SHP77 treated with DMSO at 0.1 percent for 48 hours (cell line): Measurements from ENCODE around the gene MARK4.
"Not testable (repeated sequence)": the region's sequence is repeated elsewhere in the genome, so short reads cannot be mapped to it uniquely, and the experiment has no call there.

Experiments
- DNase-seq: peaks from one replicate; lab custom pipeline; 2025; lab: John Stamatoyannopoulos, UW

Gene MARK4

DNA sequence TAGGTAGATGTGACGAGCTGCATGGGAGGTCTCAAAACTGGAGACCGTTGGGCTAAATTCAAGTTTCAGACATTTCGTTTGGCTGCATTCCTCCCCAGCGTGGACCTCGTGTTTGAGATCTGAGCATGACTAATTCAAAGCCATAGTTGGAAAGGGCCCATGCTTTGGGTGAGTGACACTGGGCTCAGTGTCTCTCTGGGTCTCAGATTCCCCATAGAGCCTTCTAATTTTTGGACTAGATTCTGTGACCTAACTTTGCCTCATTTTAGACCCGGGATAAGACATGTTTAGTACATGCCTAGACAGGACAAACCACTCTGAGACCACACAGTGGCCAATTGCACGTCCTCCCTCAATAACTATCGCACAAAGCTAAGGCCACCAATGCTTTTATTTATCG is 55.0 kb downstream of the MARK4 start:
- no peak for DNase-seq

DNA sequence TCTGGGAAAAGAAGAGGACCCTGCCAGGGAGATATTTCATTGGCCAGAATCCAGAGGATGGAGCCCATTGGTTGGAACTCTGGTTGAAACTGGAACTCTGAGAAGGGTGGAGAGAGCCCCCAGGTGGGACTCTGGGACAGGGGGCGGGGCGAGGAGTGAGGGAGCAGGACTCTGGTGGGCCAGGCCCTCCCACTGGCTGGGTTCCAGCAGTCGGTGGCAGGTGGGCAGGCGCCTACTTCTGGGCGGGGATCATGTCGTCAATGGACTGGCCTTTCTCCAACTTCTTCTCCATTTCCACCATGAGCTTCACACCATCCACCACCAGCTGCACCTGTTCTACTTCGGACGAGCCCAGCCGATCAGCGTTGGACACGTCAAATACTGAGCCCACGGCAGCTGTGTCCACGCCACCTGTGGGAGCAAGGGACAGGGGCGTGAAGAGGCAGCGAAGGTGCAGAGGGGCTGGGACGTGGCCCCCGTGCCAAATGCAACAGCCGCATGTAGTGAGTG is 55.5 kb downstream of the MARK4 start:
- peak; percentile 54 for DNase-seq

DNA sequence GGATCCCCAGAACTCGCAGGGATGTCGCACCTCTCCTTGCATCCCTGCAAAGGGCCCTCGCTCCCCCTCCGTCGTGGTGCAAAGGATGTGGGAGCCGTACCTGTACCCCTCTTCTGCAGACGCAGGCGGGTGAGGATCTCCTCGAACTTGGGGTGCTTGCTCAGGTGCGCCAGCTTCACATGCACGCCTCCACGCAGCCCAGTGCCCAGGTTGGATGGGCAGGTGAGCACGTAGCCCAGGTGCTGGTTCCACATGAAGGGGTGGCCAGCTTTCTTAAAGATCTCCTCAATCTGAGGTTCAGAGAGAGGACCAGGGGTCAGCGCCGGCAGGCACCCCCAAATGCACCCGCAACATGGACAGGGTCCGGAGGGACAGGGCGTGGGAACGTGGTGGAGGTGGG is 56.3 kb downstream of the MARK4 start:
- DNase-seq = no peak

DNA sequence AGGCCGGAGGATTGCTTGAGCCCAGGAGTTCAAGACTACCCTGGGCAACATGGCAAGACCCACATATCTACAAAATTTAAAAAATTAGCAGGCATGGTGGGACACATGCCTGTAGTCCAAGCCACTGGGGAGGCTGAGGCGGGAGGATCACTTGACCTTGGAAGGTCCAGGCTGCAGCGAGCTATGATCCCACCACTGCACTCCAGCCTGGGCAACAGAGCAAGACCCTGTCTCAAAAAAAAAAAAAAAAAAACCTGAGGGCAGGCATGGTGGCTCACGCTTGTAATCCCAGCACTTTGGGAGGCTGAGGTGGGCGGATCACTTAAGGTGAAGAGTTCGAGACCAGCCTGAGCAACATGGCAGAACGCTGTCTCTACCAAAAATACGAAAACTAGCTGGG is 58.3 kb downstream of the MARK4 start:
- DNase-seq = not testable (repeated sequence)

DNA sequence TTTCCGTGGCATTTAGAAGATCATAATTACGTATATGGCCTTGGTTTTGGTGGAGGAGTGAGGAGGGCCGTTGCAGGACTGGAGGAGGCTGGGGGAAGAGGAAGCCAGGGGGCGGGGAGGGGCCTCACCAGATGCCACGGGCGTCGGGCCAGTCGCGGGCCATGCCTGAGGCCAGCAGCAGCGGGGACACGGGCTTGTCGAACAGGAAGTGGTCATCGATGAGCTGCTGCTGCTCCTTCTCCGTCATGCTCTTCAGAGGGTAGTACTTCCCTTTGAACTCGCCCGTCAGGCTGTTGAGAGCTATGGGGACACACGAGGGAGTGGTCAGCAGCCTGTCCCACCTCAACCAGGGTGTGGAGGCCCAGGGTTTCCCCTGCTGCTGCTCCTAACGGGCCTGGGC is 60.5 kb downstream of the MARK4 start:
- no peak for DNase-seq

DNA sequence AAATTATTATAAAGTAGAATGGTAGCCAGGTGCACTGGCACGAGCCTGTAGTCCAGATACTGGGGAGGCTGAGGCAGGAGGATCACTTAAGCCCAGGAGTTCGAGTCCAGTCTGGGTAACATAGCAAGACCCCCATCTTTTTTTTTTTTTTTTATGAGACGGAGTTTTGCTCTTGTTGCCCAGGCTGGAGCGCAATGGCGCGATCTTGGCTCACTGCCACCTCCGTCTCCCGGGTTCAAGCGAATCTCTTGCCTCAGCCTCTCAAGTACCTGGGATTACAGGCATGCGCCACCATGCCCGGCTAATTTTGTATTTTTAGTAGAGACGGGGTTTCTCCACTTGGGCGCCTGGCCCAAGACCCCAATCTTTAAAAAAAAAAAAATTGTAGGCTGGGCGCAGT is 61.2 kb downstream of the MARK4 start:
- DNase-seq = not testable (repeated sequence)

DNA sequence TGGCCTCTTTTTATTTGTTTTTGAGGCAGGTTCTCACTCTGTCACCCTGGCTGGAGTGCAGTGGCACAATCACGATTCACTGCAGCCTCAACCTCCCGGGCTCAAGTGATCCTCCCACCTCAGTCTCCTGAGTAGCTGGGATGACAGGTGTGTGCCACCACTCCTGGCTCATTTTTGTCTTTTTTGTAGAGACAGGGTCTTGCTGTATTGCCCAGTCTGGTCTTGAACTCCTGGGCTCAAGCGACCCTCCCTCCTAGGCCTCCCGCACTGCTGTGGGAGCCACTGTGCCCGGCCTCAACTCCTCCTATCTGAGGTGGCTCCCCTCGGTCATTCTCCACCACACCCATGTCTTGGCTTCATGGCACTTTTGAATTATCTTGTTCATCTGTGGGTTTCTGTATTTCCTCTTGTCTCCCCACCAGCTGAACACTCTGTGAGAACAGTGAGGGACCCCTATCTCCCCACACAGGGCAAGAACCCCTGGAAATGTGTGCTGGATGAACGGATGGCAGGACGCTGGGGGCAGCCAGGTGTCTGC is 63.7 kb downstream of the MARK4 start:
- DNase-seq = no peak

DNA sequence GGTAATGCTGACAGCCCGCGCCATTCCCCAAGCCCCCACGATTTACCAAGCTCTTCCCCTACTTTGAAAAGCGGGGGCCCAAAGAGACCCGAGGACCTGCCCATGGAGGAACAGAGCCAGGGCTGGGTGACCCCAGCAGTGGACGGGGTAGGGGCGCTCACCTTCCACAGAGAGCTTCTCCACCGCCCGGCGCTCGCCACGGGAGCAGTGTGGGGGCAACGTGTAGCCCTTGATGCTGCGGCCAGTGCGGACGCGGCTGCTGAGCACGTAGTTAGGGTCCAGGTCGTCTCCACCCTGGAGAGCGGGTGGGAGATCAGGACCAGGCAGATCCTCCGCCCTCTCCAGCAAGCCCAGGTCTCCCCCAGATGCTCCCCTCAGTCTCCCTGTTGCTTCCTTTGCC is 64.2 kb downstream of the MARK4 start:
- DNase-seq = no peak

DNA sequence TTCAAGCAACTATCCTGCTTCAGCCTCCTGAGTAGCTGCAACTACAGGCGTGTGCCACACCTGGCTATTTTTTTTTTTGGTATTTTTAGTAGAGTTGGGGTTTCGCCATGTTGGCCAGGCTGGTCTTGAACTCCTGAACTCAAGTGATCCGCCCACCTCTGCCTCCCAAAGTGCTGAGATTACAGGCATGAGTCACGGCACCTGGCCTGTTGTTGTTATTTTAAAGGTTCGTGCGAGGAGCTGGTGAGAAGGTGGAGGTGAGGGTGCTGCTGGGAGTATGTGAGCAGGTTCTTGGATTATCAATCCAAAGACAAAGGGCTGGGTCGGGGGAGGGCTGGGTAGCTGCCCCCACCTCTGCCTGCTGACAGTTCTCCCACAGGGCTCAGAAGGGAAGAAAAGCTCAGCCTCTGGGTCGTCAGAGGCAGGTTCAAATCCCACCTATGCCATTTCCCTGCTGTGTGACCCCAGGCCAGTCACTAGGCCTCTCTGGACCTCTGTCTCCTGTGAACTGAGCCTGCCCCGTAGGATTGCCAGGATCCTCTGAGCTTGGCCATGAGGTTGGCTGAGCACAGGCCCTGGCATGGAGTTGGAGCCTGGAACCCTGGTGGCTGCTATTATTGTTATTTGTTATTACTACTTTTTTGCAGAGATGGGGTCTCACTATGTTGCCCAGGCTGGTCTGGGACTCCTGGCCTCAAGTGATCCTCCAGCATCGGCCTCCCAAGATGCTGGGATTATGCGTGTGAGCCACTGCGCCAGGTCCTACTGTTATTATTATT is 70.1 kb downstream of the MARK4 start:
- DNase-seq = no peak

DNA sequence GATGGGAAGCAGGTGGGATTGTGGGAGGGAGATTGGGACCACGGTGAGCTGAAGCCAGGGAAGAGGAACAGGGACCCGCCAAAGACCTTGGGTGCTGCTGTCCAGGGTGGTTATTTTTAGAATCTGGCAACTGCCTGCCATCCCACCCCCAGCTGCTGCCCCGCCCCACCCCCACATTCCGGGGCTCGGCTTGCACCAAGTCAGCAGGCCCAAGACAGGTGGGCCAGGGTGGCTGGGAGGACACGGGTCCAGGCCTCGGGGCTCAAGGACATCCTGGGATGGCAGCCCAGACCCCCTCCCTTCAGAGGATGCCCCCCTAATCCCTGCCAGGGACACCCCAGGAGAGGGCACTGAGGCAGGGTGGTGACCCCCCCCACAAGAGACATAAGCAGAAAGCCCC is 70.8 kb downstream of the MARK4 start:
- DNase-seq = peak; percentile 16

DNA sequence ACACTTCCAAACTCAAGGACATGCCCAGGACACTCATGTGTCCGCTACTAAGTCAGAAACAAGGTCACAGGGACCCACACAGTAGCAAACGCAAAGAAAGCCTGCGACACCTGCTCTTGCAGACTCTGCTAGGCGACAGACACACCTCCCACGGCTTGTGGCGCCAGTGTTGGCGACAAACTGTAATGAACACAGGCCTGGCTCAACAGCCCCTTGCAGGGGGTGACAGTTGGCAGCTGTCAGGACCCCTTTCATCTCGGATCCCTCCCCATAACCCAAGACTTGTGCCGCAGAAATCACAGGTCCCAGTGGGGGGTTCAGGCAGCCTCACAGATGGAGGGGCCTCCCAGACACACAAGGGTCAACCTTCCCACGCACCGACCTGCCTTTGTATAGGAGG is 71.2 kb downstream of the MARK4 start:
- DNase-seq = peak; percentile 50

DNA sequence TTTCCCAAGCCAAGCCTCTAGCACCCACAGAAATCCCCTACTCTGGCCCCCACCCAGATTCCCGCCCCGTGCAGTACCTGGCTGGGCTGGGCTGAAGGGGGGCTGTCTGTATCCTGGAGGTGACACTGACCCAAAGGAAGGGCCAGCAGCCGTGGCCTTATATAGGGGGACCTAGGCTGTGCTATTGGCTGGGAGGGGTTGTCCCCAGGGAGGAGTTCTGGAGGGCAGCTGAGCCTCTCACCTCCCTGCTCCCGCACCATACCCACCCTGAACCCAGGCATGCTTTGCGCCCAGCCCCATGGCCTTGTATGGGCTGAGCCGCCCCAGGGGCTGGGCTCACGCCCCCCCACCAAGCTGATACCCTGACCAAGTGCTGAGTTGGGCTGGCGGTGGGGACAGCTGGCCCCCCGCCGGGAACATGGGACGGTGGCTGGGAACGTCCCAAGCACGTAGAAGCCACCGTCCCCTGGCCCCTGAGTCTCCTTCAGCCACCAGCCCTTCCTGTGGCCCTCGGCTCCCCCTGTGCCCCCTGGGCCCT is 71.7 kb downstream of the MARK4 start, which contains the start of gene CKM:
Gene CKM, minus strand, starts transcription at position 132 of the 538 bp plus-strand sequence. CDS start 3,162 bp downstream, outside the sequence.
- no peak for DNase-seq

DNA sequence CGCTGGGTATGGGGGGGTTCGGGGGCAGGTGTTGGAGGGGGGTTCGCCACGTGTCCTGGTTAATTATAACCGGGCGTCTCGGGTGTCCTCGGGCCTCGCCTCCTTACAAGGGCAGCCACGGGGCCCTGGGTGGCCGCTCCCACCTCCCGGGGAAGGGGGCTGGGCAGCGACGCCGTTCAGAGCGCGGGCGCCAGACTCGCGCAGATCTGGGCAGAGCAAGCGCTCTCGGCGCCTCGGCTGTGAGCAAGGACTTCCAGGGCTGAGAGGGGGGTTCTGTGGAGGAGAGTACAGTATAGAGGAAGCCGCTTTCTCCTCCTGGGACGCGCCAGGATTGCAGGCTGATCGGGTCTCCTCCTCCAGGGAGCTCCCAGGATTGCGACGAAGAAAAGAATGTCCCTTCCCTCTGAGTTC is 72.6 kb downstream of the MARK4 start:
- no peak for DNase-seq

DNA sequence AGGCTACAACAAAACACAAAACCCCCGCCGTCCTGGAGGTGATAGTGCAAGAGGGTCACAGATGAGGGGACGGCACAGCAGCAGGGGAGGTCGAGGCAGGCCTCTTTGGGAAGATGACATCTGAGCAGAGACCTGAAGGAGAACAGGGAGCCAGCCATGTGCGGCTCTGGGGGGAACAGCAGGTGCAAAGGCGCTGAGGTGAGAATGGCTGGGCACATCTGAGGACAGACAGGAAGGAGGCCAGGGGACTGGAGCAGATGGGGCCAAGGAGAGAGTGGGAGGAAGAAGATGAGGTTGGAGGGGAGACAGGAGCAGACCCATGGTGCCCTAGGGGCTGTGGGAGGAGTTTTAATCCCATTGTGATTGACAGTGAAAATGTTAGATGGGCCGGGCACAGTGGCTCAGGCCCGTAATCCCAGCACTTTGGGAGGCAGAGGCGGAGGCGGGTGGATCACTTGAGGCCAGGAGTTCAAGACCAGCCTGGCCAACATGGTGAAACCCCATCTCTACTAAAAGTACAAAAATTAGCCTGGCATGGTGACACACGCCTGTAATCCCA is 73.4 kb downstream of the MARK4 start:
- no peak for DNase-seq

DNA sequence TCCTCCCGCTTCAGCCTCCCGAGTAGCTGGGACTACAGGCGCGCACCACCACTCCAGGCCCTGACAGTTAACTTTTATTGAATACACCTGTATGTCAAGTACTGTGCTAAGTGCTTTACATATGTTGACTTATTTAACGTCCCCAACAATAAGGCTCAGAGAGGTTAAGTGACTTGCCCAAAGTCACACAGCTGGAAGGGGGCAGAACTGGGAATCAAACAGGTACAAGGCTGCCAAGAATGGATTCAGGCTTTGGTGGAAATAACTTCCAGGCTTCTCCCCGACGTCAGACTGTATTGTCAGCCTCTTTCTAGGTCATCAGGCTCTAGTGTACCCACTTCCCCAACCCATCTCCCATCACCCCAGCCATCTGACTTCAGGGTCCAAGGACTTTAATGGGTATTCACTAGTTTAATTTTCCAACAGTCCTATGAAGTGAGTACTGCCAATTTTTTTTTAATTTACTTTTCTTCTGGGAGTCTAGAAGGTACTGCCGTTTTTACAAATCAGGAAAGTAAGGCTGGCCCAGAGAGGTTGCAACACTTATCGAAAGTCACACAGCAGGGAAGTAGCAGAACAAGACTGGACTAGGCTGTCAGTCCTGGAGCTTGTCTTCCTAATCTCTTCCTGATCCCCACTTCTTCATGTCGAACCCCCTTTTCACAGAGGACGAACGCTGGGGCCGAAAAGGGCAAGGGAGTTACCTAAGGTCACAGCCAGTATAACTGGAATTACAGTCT is 76.5 kb downstream of the MARK4 start:
- DNase-seq = no peak

DNA sequence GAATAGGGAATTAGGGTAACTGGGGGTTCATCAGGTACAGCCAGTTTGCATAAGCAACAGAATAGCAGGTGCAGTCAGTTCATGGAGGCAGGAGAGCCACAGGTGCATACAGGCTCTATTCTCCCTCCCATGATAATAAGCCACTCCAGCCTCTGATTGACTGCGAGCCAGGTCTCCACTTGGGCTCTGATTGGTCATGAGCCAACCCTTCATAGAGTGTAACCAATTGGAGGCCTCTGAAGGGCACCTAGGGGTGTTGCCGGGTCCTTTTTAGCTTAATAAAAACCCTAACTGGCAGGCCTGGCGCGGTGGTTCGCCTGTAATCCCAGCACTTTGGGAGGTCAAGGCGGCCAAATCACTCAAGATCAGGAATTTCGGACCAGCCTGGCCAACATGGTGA is 80.3 kb downstream of the MARK4 start:
- DNase-seq = peak; percentile 37

DNA sequence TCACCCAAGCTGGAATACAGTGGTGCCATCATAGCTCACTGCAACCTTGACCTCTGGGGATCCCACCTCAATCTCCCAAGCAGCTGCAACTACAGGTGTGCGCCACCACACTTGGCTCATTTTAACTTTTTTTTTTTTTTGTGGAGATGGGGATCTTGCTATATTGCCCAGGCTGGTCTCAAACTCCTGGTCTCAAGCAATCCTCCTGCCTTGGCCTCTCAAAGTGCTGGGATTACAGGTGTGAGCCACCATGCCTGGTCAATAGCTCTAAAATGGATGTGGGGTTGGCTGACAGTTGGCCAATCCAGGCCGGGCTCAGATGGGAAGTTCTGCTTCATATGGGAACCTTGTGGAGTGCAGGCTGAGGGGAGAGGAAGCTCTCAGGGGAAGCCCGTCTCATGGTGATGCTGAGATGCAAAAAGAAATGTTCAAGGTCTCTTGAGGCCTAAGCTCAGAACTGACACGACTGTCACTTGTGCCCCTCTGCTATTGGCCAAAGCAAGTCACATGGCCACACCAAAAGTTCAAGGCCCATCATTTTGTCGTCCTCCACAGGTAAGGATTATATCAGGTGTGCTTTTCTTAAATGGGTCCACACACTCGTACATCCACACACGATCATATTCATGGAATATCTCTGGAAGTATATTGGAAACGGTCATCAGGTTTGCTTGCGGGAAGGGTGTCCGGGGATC is 82.7 kb downstream of the MARK4 start:
- DNase-seq = no peak

DNA sequence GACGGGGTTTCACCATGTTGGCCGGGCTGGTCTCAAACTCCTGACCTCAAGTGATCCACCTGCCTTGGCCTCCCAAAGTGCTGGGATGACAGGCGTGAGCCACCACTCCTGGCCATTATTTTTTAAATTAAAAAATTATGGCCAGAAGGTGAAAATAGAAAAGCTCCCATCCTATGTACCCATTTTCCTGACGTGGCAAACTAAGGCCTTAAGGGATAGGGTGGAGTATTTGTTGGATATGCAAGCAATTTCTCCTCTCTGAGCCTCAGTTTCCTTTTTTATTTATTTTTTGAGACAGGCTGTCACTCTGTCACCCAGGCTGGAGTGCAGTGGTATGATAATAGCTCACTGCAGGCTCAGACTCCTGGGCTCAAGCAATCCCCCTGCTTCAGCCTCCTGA is 83.8 kb downstream of the MARK4 start:
- not testable (repeated sequence) for DNase-seq

DNA sequence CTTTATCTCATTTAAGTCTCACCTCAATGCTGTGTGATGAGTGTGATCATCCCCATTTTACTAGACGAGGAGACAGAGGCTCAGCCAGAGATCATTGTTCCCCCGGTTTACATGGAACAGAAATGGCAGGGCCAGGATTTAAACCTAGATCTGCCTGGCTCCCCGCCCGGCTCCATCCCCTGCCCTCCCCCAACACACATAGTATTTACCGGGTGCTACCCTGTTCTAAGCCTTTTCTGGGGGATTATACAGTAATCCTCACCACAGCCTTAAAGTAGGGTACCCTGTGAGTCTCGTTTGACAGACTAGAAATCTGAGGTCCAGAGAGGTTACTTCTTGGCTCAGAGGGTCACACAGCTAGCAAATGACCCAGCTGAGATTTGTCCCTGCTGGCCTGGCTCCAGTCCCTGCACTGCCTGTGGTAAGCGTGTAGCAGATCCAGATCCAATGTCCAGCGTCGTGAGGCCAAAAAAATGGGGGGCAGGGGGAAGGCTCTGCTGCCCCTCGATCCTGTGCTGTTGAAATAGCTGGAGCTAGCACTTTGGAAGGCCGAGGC is 85.7 kb downstream of the MARK4 start:
- no peak for DNase-seq

DNA sequence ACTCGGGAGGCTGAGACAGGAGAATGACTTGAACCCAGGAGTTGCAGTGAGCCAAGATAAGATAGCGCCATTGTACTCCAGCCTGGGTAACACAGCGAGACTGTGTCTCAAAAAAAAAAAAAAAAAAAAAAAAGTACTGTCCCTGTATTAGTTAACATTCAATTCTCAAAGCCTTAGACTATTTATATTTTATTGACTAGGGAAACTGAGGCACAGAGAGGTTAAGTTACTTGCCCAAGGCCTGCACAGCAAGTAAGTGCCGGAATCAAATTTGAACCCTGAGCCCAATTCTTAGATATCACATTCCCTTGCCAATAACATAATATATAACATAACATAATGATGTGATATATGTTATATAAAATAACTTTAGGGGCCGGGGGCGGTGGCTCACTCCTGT is 88.6 kb downstream of the MARK4 start:
- no peak for DNase-seq

DNA sequence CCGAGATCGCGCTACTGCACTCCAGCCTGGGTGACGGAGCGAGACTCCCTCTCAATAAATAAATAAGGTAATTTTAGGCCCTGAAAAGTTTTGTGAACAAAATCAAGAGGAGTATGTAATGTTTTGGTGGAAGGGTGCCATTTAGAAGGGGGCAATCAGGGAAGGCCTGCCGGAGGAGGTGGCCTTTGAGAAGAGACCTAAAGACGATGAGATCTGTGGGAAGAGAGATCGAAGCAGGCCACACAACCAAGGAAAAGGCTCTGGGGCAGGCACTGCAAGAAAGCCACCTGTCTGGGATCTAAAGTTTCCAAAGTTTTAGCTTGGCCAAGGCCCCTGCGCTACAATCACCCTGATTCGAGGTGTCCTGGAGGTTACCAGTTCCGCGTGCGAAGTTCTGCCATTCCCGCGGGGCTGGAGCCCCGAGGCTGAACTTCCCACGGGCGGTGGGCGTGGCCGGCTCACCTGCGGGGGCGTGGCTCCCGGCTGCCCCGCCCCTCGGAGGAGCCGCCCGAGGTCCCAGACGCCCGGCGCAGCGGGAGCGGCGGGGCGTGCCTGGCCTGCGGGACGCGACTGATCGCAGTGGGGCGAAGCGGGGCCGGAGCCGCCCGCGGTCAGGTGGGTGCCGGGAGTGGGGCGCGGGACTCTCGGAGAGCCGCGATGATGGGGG is 89.3 kb downstream of the MARK4 start, which contains the start of gene KLC3:
Gene KLC3, plus strand, starts transcription at position 519 of the 667 bp plus-strand sequence. CDS start 4,792 bp downstream, outside the sequence.
- no peak for DNase-seq
